ENCODE measurements around the gene ADCY6.
A peak's percentile ranks its signal among the peaks of the same experiment; 100 is the strongest.

ADCY6 gene

DNA sequence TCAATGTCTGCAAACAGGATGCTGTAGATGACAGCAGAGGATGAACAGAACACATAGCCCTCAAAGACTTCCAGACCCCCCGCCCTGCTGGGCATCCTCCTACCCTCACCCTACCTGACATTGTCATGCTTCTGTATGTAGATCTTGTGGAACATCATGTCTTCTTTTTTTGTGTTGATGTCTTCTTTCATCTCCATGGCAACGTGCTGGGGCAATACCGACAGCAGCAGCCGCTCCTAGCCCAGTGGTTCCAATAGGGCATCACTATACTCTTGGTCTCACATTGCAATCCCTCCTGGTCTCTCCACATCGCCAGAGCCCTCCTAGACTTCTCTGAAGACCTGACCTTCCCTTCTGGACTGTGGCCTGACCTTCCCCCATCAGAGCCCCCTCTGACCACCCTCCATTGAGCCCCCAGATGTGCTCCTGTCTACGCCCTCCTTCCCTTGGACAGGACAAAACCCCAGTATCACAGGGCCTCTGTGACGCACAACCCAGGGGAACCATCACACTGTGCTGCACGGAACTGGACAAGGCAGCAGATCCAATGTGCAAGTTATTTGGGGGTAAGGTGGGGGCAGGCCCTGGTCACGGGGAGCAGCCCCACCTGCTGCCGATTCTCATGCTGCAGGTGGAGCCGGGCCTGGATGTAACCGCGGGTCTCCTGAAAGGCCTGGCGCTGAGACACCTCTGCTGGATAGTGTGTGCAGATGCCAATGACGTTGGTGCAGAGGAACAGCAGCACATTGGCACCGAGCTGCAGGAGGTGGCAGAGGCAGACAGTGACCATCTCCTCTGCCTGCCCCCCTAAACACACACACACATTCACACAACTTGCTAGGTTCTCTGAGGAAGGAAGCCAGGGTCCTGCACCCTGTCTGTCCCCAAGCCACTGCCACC, 11.1 kb downstream of the ADCY6 start:
- Histone ChIP-seq H3K4me1 (ENCODE audit: control insufficient read depth, low read depth, low read length) (peaks cover 11% of the 10 kb centered on the region), H3K27ac (ENCODE audit: low read length) (peak overlapping the region; percentile 22), H3K9ac (ENCODE audit: low read length) (no peak overlapping the region), H3K36me3 (ENCODE audit: control insufficient read depth, low read depth, low read length) (peaks cover 21% of the 10 kb centered on the region), H3K9me3 (ENCODE audit: control insufficient read depth, low read depth, low read length) (no peaks in the 10 kb centered on the region), H3K27me3 (ENCODE audit: control insufficient read depth, insufficient read depth, low read length) (no peaks in the 10 kb centered on the region), H3K4me3 (ENCODE audit: low read length) (peak overlapping the region; percentile 8)

DNA sequence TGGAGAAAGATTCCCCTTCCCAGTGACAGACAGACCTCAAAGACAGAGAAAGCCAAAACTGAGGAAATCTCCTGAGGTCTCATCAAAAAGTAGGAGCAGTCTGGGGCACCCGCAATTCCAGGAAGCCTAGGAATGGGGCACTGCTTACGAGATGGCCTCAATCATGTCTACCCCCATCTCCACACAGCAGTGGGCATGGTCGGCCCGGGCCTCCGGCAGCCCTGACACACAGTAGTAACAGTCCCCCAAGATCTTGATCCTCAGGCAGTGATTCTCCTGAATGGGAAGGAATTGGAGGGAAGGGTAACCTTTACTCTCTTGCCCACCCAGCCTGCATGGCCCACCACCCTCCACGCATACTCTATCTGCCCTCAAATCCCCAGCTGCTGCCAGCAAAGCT, 11.9 kb downstream of the ADCY6 start:
- no peak overlapping the region for H3K9ac ChIP-seq (ENCODE audit: low read length)
- peaks cover 11% of the 10 kb centered on the region for H3K4me1 ChIP-seq (ENCODE audit: control insufficient read depth, low read depth, low read length)
- H3K36me3 ChIP-seq (ENCODE audit: control insufficient read depth, low read depth, low read length): peaks cover 28% of the 10 kb centered on the region
- H3K9me3 ChIP-seq (ENCODE audit: control insufficient read depth, low read depth, low read length): no peaks in the 10 kb centered on the region
- no peak overlapping the region for H3K4me3 ChIP-seq (ENCODE audit: low read length)
- no peaks in the 10 kb centered on the region for H3K27me3 ChIP-seq (ENCODE audit: control insufficient read depth, insufficient read depth, low read length)
- no peak overlapping the region for H3K27ac ChIP-seq (ENCODE audit: low read length)

DNA sequence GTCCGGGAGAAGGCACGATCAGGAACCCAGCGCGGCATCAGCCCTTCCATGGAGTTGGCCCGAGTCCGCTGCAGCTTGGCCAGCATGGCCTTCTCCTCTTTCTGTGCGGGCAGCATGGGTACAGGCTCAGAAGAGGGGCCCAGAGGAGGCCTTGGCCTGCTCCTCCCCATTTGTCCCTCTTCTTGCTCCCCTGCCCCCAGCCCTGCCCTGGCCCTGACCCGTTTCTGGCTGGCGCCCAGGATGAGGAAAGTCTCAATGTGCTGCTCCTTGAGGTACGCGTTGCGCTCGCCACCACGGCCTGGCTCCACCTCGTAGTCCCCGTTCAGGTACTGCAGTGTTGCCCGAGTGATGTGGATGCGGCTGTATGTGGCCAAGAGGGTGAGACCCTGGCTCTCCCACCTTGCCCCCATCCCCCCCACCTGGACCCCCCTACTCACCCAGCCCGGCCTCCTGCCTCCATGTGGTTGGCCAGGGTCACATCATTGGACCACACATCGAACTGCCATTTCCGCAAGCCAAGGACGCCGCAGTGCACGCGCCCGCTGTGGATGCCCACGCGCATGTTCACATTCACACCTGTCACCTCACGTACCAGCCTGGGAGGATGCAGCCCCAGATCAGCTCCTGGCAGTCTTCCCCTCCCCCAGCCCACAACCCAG, 12.8 kb downstream of the ADCY6 start:
- H3K27me3 ChIP-seq (ENCODE audit: control insufficient read depth, insufficient read depth, low read length): no peaks in the 10 kb centered on the region
- H3K4me1 ChIP-seq (ENCODE audit: control insufficient read depth, low read depth, low read length): peaks cover 11% of the 10 kb centered on the region
- H3K27ac ChIP-seq (ENCODE audit: low read length): no peak overlapping the region
- no peaks in the 10 kb centered on the region for H3K9me3 ChIP-seq (ENCODE audit: control insufficient read depth, low read depth, low read length)
- no peak overlapping the region for H3K9ac ChIP-seq (ENCODE audit: low read length)
- H3K4me3 ChIP-seq (ENCODE audit: low read length): no peak overlapping the region
- peaks cover 36% of the 10 kb centered on the region for H3K36me3 ChIP-seq (ENCODE audit: control insufficient read depth, low read depth, low read length)

DNA sequence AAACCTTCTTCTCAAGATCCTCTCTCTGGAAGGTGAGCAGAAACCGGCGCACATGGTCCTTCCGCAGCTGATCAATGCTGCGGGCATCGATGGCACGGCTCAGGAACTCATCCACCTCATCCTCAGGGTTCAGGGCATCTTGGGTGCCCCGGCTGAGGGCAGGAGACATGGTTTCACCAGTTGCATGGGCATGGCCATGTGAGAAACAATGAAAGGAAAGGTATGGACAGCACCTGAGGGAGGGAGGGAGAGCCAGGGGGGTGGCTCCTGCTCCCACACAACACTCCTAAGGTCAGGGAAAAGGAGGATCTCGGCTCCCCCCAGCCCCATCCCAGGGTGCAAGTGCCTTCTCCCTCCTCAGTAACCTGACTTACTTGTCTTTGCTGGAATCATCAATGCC, 13.6 kb downstream of the ADCY6 start:
- Histone ChIP-seq H3K27ac (ENCODE audit: low read length) (no peak overlapping the region), H3K27me3 (ENCODE audit: control insufficient read depth, insufficient read depth, low read length) (no peaks in the 10 kb centered on the region), H3K4me3 (ENCODE audit: low read length) (no peak overlapping the region), H3K4me1 (ENCODE audit: control insufficient read depth, low read depth, low read length) (peaks cover 11% of the 10 kb centered on the region), H3K9me3 (ENCODE audit: control insufficient read depth, low read depth, low read length) (no peaks in the 10 kb centered on the region), H3K9ac (ENCODE audit: low read length) (no peak overlapping the region), H3K36me3 (ENCODE audit: control insufficient read depth, low read depth, low read length) (peaks cover 43% of the 10 kb centered on the region)

DNA sequence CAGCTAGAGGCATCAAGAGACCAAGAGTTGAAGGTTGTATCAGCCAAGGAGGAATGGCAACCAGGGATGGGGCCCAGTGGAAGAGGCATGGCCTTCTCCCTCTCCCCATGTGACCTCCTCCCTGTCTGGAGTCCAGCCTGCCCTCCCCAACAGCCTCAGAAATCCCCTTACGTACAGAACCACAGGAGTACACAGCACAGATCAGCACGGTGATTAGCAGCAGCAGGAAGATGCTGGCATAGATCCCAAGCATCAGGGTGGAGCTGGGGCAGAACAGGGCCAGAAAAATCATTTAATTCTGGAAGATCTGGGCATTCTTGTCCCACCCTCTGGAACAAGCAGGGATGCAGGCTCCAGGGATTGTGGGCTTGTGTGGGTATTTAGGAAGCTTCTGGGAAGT, 14.4 kb downstream of the ADCY6 start:
- H3K27me3 ChIP-seq (ENCODE audit: control insufficient read depth, insufficient read depth, low read length): no peaks in the 10 kb centered on the region
- H3K27ac ChIP-seq (ENCODE audit: low read length): no peak overlapping the region
- peaks cover 11% of the 10 kb centered on the region for H3K4me1 ChIP-seq (ENCODE audit: control insufficient read depth, low read depth, low read length)
- peaks cover 47% of the 10 kb centered on the region for H3K36me3 ChIP-seq (ENCODE audit: control insufficient read depth, low read depth, low read length)
- H3K9ac ChIP-seq (ENCODE audit: low read length): no peak overlapping the region
- no peaks in the 10 kb centered on the region for H3K9me3 ChIP-seq (ENCODE audit: control insufficient read depth, low read depth, low read length)
- no peak overlapping the region for H3K4me3 ChIP-seq (ENCODE audit: low read length)

DNA sequence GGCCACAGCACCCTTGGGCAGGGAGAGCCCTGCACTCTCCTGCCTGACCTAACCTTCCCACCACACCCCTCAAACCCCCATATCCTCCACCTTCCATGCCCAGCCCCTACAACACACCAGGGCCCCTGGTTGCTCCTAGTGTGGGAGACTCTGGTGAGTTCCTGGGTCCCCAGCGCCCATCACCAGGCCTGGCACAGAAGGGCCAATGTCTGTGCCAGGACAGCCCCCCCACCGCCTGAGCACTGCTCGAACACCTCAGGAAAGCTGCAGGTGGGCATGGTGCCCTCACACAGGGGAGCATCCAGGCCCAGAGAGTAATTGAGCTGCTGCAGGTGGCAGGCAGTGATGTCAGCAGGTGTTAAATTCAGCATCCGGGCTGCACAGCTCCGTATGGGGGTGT, 15.2 kb downstream of the ADCY6 start:
- H3K36me3 ChIP-seq (ENCODE audit: control insufficient read depth, low read depth, low read length): peaks cover 47% of the 10 kb centered on the region
- H3K27ac ChIP-seq (ENCODE audit: low read length): no peak overlapping the region
- H3K27me3 ChIP-seq (ENCODE audit: control insufficient read depth, insufficient read depth, low read length): no peaks in the 10 kb centered on the region
- peaks cover 11% of the 10 kb centered on the region for H3K4me1 ChIP-seq (ENCODE audit: control insufficient read depth, low read depth, low read length)
- no peak overlapping the region for H3K9ac ChIP-seq (ENCODE audit: low read length)
- no peak overlapping the region for H3K4me3 ChIP-seq (ENCODE audit: low read length)
- no peaks in the 10 kb centered on the region for H3K9me3 ChIP-seq (ENCODE audit: control insufficient read depth, low read depth, low read length)

DNA sequence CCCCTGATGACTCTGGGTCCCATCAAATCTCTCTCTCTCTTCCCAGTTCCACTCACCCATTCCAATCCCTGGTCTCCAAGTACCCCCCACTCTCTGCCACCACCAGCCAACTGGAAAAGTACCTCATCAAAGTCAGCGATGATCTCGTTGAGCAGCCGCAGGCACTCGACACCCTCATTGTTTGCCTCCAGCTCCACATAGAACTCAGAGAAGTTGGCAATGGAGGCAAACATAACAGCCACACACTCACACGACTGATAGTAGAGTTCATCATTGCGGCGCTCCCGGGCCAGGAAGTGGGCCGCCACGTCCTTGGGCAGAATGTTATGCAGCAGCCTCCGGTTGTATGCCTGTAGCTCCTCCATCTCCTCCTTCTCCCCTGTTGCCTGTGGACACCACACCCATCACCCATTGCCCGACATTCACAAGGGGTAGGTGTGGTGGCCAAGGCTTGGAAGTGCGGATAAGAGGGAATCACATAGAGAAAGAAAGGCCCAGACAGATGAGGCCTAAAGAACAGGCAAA, 17.2 kb downstream of the ADCY6 start:
- Histone ChIP-seq H3K9ac (ENCODE audit: low read length) (no peak overlapping the region), H3K4me1 (ENCODE audit: control insufficient read depth, low read depth, low read length) (peaks cover 7% of the 10 kb centered on the region), H3K4me3 (ENCODE audit: low read length) (no peak overlapping the region), H3K9me3 (ENCODE audit: control insufficient read depth, low read depth, low read length) (no peaks in the 10 kb centered on the region), H3K27me3 (ENCODE audit: control insufficient read depth, insufficient read depth, low read length) (no peaks in the 10 kb centered on the region), H3K36me3 (ENCODE audit: control insufficient read depth, low read depth, low read length) (peaks cover 50% of the 10 kb centered on the region), H3K27ac (ENCODE audit: low read length) (no peak overlapping the region)

DNA sequence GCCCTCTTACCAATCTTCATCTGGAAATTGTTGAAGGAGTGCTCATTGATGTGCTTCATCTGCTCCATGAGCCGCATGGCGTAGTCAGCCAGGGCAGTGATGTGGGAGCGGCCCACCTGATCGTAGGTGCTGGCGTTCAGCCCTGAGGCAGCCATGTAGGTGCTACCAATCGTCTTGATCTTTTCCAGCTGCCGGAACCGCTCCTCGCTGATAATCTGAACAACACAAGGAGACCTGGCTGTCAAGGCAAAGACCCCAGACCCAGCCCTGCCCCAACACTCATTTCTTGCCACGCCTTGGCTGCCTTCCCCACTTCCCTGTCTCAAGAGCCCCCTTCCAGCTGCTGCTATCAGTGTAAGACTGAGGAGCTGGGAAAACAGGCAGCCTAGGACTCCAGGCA, 18.1 kb downstream of the ADCY6 start:
- no peaks in the 10 kb centered on the region for H3K9me3 ChIP-seq (ENCODE audit: control insufficient read depth, low read depth, low read length)
- no peaks in the 10 kb centered on the region for H3K27me3 ChIP-seq (ENCODE audit: control insufficient read depth, insufficient read depth, low read length)
- H3K4me1 ChIP-seq (ENCODE audit: control insufficient read depth, low read depth, low read length): peaks cover 7% of the 10 kb centered on the region
- H3K9ac ChIP-seq (ENCODE audit: low read length): no peak overlapping the region
- peaks cover 49% of the 10 kb centered on the region for H3K36me3 ChIP-seq (ENCODE audit: control insufficient read depth, low read depth, low read length)
- H3K4me3 ChIP-seq (ENCODE audit: low read length): no peak overlapping the region
- no peak overlapping the region for H3K27ac ChIP-seq (ENCODE audit: low read length)

DNA sequence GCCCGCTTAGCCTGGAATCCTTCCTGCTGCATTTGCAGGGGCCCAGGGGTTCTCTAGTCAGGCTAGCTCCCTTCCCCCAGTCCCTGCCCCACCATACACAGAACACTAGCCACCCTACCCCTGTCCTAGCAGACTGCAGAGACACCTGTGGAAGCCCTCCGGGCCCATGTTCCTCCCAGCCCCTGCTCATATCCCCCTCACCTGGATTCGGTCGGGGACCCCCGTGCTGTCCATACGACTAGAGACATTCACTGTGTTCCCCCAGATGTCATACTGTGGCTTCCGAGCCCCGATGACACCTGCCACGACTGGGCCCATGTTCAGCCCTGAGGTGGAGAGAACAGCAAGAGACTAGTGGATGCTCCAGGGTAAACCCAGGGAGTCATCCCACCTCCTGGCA, 20.2 kb downstream of the ADCY6 start:
- Histone ChIP-seq H3K36me3 (ENCODE audit: control insufficient read depth, low read depth, low read length) (peaks cover 34% of the 10 kb centered on the region), H3K4me3 (ENCODE audit: low read length) (no peak overlapping the region), H3K9ac (ENCODE audit: low read length) (no peak overlapping the region), H3K27ac (ENCODE audit: low read length) (no peak overlapping the region), H3K9me3 (ENCODE audit: control insufficient read depth, low read depth, low read length) (no peaks in the 10 kb centered on the region), H3K27me3 (ENCODE audit: control insufficient read depth, insufficient read depth, low read length) (no peaks in the 10 kb centered on the region), H3K4me1 (ENCODE audit: control insufficient read depth, low read depth, low read length) (peaks cover 7% of the 10 kb centered on the region)

DNA sequence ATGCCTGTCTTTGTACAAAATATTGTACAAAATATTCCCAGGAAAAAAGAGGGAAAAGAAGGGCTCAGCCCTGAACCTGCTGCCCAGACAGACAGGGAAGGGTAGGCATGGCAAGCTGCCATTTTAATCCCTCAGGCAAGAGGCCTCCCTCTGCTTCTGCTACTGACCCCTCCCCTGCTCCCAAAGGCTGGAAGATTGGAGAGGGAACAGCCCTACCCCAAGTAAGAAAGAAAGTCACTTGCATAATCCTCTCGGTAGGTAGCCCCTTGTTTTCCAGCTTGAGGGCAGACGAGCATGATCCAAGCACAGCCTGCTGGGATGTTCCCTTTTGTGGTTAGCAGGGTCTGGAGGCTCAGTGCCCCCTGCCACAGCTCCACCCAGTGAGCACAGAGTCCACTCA, 20.7 kb downstream of the ADCY6 start:
- Histone ChIP-seq H3K4me1 (ENCODE audit: control insufficient read depth, low read depth, low read length) (peaks cover 7% of the 10 kb centered on the region), H3K27me3 (ENCODE audit: control insufficient read depth, insufficient read depth, low read length) (no peaks in the 10 kb centered on the region), H3K27ac (ENCODE audit: low read length) (no peak overlapping the region), H3K4me3 (ENCODE audit: low read length) (no peak overlapping the region), H3K9ac (ENCODE audit: low read length) (no peak overlapping the region), H3K9me3 (ENCODE audit: control insufficient read depth, low read depth, low read length) (no peaks in the 10 kb centered on the region), H3K36me3 (ENCODE audit: control insufficient read depth, low read depth, low read length) (peaks cover 33% of the 10 kb centered on the region)

DNA sequence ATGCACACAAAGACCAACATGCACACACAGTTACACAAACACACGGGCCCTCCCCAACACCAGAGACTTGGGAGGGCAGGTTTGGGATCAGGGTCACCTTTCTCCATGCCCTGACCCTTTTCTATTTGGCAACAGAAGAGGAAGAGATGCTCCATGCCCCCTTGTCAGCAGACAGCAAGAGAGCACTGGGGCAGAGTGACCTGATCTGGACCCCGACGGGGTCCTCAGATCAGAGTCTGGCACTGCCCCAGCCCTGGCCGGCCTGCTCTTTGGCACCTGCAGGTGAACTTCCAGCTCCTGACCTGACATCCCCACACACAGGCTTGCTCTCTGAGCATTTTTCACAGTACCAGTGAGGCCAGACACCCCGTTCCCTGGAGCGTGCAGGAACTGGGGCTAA, 21.4 kb downstream of the ADCY6 start:
- no peaks in the 10 kb centered on the region for H3K9me3 ChIP-seq (ENCODE audit: control insufficient read depth, low read depth, low read length)
- H3K36me3 ChIP-seq (ENCODE audit: control insufficient read depth, low read depth, low read length): peaks cover 27% of the 10 kb centered on the region
- H3K4me1 ChIP-seq (ENCODE audit: control insufficient read depth, low read depth, low read length): peaks cover 7% of the 10 kb centered on the region
- no peak overlapping the region for H3K4me3 ChIP-seq (ENCODE audit: low read length)
- H3K27ac ChIP-seq (ENCODE audit: low read length): no peak overlapping the region
- no peaks in the 10 kb centered on the region for H3K27me3 ChIP-seq (ENCODE audit: control insufficient read depth, insufficient read depth, low read length)
- no peak overlapping the region for H3K9ac ChIP-seq (ENCODE audit: low read length)
